Hepatocyte (in vitro differentiated cells): ENCODE results near the gene SAA1. TPM values are rescaled to one million over a fixed set of nuclear protein-coding genes. Genes with fewer than 3 reads are reported as not detected.
A peak's percentile ranks its signal among the peaks of the same experiment; 100 is the strongest.
"Not testable (repeated sequence)": the region's sequence is repeated elsewhere in the genome, so short reads cannot be mapped to it uniquely, and the experiment has no call there.

ENCODE experiments used
- DNase-seq: peaks from one replicate; pipeline ENCODE4 v3.0.0-alpha.2; 2016; ENCODE audit warnings: low spot score
- H2AFZ ChIP-seq: fragments of 200-600 bp; sonication (generic); 2 replicates; pipeline ENCODE4 v1.6.0; 2016; ENCODE audit warnings: antibody characterized with exemption, mild to moderate bottlenecking
- H3K27ac ChIP-seq: fragments of 200-600 bp; sonication (generic); 2 replicates; pipeline ENCODE4 v1.5.1; 2016; ENCODE audit warnings: mild to moderate bottlenecking
- H3K27me3 ChIP-seq: fragments of 200-600 bp; sonication (generic); 2 replicates; pipeline ENCODE4 v1.6.1; 2016
- H3K36me3 ChIP-seq: fragments of 200-600 bp; sonication (generic); replicated peaks from 2 replicates; pipeline ENCODE4 v1.5.1; 2016; ENCODE audit warnings: low read depth; ENCODE audit not compliant: insufficient read depth
- H3K4me1 ChIP-seq: fragments of 200-600 bp; sonication (generic); 2 replicates; pipeline ENCODE4 v1.5.1; 2016; ENCODE audit warnings: mild to moderate bottlenecking, moderate library complexity; ENCODE audit not compliant: insufficient read depth
- H3K4me2 ChIP-seq: fragments of 200-600 bp; sonication (generic); 2 replicates; pipeline ENCODE4 v1.6.0; 2016
- H3K4me3 ChIP-seq: fragments of 200-600 bp; sonication (generic); 2 replicates; pipeline ENCODE4 v1.5.1; 2016; ENCODE audit warnings: mild to moderate bottlenecking
- H3K79me2 ChIP-seq: fragments of 200-600 bp; sonication (generic); 2 replicates; pipeline ENCODE4 v1.6.0; 2017; ENCODE audit warnings: mild to moderate bottlenecking
- H3K9me2 ChIP-seq: fragments of 200-600 bp; sonication (generic); replicated peaks from 2 replicates; pipeline ENCODE4 v1.6.0; 2017; ENCODE audit warnings: mild to moderate bottlenecking; ENCODE audit not compliant: insufficient read depth
- H3K9me3 ChIP-seq: fragments of 200-600 bp; sonication (generic); 2 replicates; pipeline ENCODE4 v1.5.1; 2016; ENCODE audit warnings: low read depth, mild to moderate bottlenecking
- H4K20me1 ChIP-seq: fragments of 200-600 bp; sonication (generic); 2 replicates; pipeline ENCODE4 v1.6.0; 2016; ENCODE audit warnings: mild to moderate bottlenecking; ENCODE audit not compliant: insufficient read depth, poor library complexity, severe bottlenecking
- EZH2 ChIP-seq: fragments of 200-600 bp; sonication (generic); IDR thresholded peaks from 2 replicates; pipeline ENCODE4 v1.6.1; 2016; ENCODE audit warnings: antibody characterized with exemption, mild to moderate bottlenecking, borderline replicate concordance
- EZH2phosphoT487 ChIP-seq: fragments of 200-600 bp; sonication (generic); IDR thresholded peaks from one replicate; pipeline ENCODE4 v1.6.1; 2018; ENCODE audit warnings: antibody characterized with exemption, mild to moderate bottlenecking, low read depth, moderate library complexity; ENCODE audit not compliant: unreplicated experiment, severe bottlenecking
- WGBS: methylation state at CpG from one replicate; pipeline ENCODE4 v1.1.6; 2016; ENCODE audit warnings: low lambda C conversion rate; ENCODE audit errors: missing lambda C conversion rate; 5-methylcytosine and 5-hydroxymethylcytosine counted together
- polyA plus RNA-seq: library from polyadenylated mRNA; unstranded; fragments of >200 nt; fragmentation: Nextera tagmentation; extraction: Ambion mirVana; gene quantifications from 2 replicates; pipeline ENCODE4 v1.2.1, GENCODE V29; 2016
- total RNA-seq: library from RNA; depleted of rRNA; stranded (reverse); fragments of >200 nt; gene quantifications from 2 replicates; pipeline ENCODE4 v1.2.3, GENCODE V29; 2014
- TF ChIP-seq, protein P1 (sequence below): fragments of 200-600 bp; sonication (generic); IDR thresholded peaks from 2 replicates; pipeline ENCODE4 v1.5.1; 2016; ENCODE audit warnings: antibody characterized with exemption, mild to moderate bottlenecking; ENCODE audit not compliant: poor library complexity

The SAA1 gene
- total and polyA plus RNA-seq, 2 experiments from 2014 or later, result 153 to 2,093 TPM

- Histone ChIP-seq H3K36me3 (no peaks in the 10 kb centered on the region), H3K79me2 (no peaks in the 10 kb centered on the region), H3K4me2 (no peak overlapping the region), H3K27ac (no peak overlapping the region), H3K4me3 (no peak overlapping the region), H2AFZ (no peak overlapping the region), H3K9me2 (no peaks in the 10 kb centered on the region), H4K20me1 (no peaks in the 10 kb centered on the region), H3K27me3 (peaks cover 18% of the 10 kb centered on the region), H3K4me1 (no peaks in the 10 kb centered on the region), H3K9me3 (no peaks in the 10 kb centered on the region)
- WGBS, result 86% methylated on average over 1 of the region's 1 CpG
- no peak for DNase-seq
- TF ChIP-seq EZH2phosphoT487 (no peak), EZH2 (no peak)
- TF ChIP-seq, protein P1, sequence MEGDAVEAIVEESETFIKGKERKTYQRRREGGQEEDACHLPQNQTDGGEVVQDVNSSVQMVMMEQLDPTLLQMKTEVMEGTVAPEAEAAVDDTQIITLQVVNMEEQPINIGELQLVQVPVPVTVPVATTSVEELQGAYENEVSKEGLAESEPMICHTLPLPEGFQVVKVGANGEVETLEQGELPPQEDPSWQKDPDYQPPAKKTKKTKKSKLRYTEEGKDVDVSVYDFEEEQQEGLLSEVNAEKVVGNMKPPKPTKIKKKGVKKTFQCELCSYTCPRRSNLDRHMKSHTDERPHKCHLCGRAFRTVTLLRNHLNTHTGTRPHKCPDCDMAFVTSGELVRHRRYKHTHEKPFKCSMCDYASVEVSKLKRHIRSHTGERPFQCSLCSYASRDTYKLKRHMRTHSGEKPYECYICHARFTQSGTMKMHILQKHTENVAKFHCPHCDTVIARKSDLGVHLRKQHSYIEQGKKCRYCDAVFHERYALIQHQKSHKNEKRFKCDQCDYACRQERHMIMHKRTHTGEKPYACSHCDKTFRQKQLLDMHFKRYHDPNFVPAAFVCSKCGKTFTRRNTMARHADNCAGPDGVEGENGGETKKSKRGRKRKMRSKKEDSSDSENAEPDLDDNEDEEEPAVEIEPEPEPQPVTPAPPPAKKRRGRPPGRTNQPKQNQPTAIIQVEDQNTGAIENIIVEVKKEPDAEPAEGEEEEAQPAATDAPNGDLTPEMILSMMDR, result no peak
These were observed 26.4 kb upstream of the SAA1 start for GRCh38 chr11:18239655-18240054.

GRCh38 chr11:18243783-18244362, 22.2 kb upstream of the SAA1 start:
- Histone ChIP-seq H3K79me2 (no peaks in the 10 kb centered on the region), H4K20me1 (no peaks in the 10 kb centered on the region), H3K4me2 (no peak overlapping the region), H3K36me3 (no peaks in the 10 kb centered on the region), H3K27ac (no peak overlapping the region), H3K9me3 (no peaks in the 10 kb centered on the region), H2AFZ (no peak overlapping the region), H3K27me3 (peaks cover 6% of the 10 kb centered on the region), H3K4me1 (no peaks in the 10 kb centered on the region), H3K4me3 (no peak overlapping the region), H3K9me2 (no peaks in the 10 kb centered on the region)
- DNase-seq, result peak; percentile 72
- 0% methylated on average over 1 of the region's 1 CpG for WGBS
- TF ChIP-seq, protein P1, result peak; percentile 58
- TF ChIP-seq EZH2 (no peak), EZH2phosphoT487 (no peak)

DNA sequence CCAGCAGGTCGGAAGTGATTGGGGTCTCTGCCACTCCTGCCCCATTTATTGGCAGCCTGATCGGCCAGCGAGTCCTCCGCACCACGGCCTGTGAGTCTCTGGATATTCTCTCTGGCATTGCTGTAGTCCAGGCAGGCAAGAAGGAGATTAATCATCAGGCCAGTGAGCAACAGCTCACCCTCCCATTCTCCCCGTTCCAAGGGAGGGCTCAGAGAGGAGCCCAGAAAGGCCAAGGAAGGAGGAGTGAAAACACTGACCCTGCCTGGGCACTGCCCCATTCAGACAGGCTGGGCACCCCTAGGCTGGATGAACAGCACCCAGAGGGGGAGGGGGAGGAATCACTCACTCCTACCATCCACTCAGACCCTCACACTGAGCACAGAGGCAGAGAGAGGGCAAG, 20.7 kb upstream of the SAA1 start:
- Histone ChIP-seq H3K4me1 (no peaks in the 10 kb centered on the region), H3K27me3 (no peaks in the 10 kb centered on the region), H2AFZ (no peak overlapping the region), H3K36me3 (no peaks in the 10 kb centered on the region), H3K79me2 (no peaks in the 10 kb centered on the region), H3K4me3 (no peak overlapping the region), H3K4me2 (no peak overlapping the region), H3K9me3 (no peaks in the 10 kb centered on the region), H4K20me1 (no peaks in the 10 kb centered on the region), H3K9me2 (no peaks in the 10 kb centered on the region), H3K27ac (no peak overlapping the region)
- TF ChIP-seq EZH2, result no peak
- TF ChIP-seq EZH2phosphoT487, result no peak
- WGBS, result 61% methylated on average over 6 of the region's 6 CpGs
- no peak for DNase-seq

DNA sequence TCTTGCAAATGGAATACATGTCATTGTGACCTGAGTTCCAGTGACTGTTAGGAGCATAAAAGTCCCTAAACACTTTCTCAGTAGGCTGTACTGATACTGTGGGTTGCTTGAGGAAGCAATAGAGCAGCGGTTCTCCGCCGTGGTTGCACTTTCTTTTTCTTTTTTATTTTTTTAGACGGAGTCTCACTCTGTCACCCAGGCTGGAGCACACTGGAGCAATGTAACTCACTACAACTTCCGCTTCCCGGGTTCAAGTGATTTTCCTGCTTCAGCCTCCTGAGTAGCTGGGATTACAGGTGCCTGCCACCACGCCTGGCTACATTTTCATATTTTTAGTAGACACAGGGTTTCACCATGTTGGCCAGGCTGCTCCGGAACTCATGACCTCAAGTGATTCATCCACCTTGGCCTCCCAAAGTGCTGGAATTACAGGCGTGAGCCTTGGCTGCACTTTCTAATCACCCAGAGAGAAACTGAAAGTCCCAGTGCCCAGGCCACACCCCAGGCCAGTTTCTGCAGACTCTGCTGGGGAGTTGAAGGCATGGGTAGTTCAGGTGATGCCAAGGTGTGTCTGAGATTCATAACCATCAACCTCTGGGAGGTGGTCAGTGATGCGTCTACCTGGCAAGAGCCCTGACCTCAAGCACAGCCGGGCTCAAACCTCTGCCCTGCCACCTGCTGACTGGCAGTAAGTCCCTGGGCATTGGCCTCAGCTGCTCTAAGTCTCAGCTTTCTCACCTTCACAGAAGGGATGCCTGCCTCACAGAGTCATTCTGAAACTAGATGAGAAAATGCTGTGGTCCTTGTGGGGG, 19.5 kb upstream of the SAA1 start:
- H3K9me2 ChIP-seq, H3K4me2 ChIP-seq, H3K27ac ChIP-seq, H3K36me3 ChIP-seq, H3K4me3 ChIP-seq, H4K20me1 ChIP-seq, H3K79me2 ChIP-seq, H2AFZ ChIP-seq, H3K9me3 ChIP-seq, H3K4me1 ChIP-seq, H3K27me3 ChIP-seq, DNase-seq: not testable (repeated sequence)
- 89% methylated on average over 11 of the region's 11 CpGs for WGBS

DNA sequence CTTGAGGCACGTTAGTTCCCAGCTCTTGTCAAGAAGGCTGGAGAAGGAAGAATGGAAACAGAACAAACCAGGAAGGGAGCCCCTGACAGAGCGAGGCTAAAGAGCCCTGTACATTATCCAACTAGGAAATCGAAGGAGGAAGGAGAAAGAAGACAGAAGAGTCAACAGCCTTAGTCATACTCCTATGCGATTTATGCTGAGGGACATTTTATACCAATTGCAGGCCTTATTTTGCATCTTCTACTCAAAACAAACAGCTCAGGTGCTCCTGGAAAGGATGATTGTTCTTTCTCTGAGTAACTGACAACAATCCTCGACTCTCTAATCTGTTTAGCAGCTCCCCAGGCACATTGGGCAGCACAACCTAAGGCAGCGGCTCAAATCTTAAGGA, 18.9 kb upstream of the SAA1 start:
- H3K4me2 ChIP-seq, H2AFZ ChIP-seq, DNase-seq, H3K79me2 ChIP-seq, H3K4me1 ChIP-seq, H3K9me3 ChIP-seq, H3K9me2 ChIP-seq, H4K20me1 ChIP-seq, H3K36me3 ChIP-seq, H3K27me3 ChIP-seq, H3K27ac ChIP-seq, H3K4me3 ChIP-seq: not testable (repeated sequence)
- WGBS, result 75% methylated on average over 3 of the region's 6 CpGs
